ENCODE measurements around the gene CNOT6L. TPM values are rescaled to one million over a fixed set of nuclear protein-coding genes. Genes with fewer than 3 reads are reported as not detected.

Gene CNOT6L
- total RNA-seq, 3 donors from 2014 or later (not counting 1 experiment from before 2014, with no cell fraction given): 172 to 237 (median 193) TPM

DNA sequence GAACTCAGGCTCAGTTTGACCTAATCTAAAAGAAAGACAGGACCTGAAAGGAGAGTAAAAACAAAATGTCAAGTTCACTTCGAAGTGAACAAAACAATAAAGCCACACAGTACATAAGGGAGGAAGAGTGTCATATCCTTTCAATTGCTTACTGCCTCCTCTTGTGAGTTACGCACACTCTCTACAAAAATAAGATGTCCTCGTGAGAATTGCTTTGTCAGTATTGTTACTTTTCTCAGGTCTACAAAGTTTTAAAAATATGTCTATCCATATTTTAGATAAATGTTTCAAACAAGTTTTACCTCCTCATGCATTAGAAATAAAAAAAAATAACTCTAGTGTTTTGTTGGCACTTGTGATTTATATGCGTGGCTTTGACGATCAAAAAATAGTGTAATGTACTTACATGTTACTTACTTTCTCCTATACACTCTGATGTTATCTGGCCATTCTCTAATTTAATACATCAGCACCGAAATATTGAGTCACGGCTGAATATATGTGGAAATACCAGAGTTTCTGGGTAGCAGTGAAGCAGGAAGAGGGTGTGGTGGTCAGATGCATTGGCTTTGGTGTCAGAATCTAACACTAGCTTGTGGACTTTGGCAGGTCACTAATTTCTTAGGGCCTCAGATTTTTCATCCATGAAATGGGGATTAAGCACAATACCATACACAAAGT, 35.4 kb upstream of the CNOT6L start:
- Histone ChIP-seq H3K4me3 (ENCODE audit: low read length) (peak overlapping the region; percentile 9), H3K9me3 (ENCODE audit: control insufficient read depth, insufficient read depth, low read length) (no peaks in the 10 kb centered on the region), H3K27ac (ENCODE audit: low read length) (peak overlapping the region; percentile 96), H3K27me3 (ENCODE audit: control insufficient read depth, insufficient read depth, low read length) (no peaks in the 10 kb centered on the region), H3K4me1 (ENCODE audit: control insufficient read depth, insufficient read depth, low read length) (peaks cover 43% of the 10 kb centered on the region), H3K36me3 (ENCODE audit: control insufficient read depth, insufficient read depth, low read length) (no peaks in the 10 kb centered on the region)
- no peaks in the 10 kb centered on the region for H3K27me3 Mint-ChIP-seq (ENCODE audit: low read depth in 2 of 2)
- H3K36me3 Mint-ChIP-seq: no peaks in the 10 kb centered on the region
- intact Hi-C loops (cut with micrococcal nuclease): loop anchor here (1.0 kb wide), 1 partner anchor 34 kb away; no protein-coding TSS in a partner anchor
- no peaks in the 10 kb centered on the region for H3K9me3 Mint-ChIP-seq
- TF ChIP-seq, protein P1, sequence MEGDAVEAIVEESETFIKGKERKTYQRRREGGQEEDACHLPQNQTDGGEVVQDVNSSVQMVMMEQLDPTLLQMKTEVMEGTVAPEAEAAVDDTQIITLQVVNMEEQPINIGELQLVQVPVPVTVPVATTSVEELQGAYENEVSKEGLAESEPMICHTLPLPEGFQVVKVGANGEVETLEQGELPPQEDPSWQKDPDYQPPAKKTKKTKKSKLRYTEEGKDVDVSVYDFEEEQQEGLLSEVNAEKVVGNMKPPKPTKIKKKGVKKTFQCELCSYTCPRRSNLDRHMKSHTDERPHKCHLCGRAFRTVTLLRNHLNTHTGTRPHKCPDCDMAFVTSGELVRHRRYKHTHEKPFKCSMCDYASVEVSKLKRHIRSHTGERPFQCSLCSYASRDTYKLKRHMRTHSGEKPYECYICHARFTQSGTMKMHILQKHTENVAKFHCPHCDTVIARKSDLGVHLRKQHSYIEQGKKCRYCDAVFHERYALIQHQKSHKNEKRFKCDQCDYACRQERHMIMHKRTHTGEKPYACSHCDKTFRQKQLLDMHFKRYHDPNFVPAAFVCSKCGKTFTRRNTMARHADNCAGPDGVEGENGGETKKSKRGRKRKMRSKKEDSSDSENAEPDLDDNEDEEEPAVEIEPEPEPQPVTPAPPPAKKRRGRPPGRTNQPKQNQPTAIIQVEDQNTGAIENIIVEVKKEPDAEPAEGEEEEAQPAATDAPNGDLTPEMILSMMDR (IDR thresholded peaks at IDR 0.05): no peak
- H3K4me1 Mint-ChIP-seq: peaks cover 54 to 65% of the 10 kb centered on the region in 2 donors
- peak; percentile 38 to 78 for DNase-seq
- peak overlapping the region; percentile 97 to 100 for H3K27ac Mint-ChIP-seq
- WGBS (ENCODE audit: insufficient coverage): 13% methylated on average over 1 of the region's 7 CpGs
- H3K4me3 Mint-ChIP-seq: peak overlapping the region; percentile 88
- peak; percentile 65 to 80 (median 69) for ATAC-seq

DNA sequence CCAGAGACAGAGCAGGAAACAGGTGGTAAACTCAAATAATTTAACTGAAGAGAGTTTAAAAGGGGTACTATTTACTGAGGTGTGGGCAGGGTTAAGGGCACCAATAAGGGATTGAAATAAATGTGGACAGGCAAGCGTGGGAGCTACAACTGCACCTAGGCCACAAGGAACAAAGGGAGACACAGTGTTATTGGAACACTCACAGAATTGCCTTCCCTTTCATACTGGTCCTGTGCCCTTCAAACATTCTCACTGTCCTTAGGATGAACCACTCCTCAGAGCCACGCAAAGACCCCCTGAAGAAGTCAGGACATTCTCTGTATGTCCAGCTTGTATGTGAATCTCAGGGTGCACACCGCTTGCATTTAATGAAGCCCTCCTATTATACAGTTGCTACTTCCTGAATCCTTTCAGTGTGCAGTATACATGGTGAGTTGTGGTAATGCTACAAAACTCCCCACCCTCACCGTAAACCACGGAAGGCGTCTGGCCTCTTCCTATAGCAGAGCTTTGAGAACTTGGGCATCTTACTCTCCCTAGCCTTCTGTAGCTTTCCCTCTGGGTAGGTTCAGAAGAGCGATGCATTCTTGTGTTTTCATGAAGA, 33.8 kb upstream of the CNOT6L start:
- H3K4me3 Mint-ChIP-seq: peak overlapping the region; percentile 88
- no peaks in the 10 kb centered on the region for H3K36me3 Mint-ChIP-seq
- no peaks in the 10 kb centered on the region for H3K9me3 Mint-ChIP-seq
- Histone ChIP-seq H3K4me1 (ENCODE audit: control insufficient read depth, insufficient read depth, low read length) (peaks cover 58% of the 10 kb centered on the region), H3K27me3 (ENCODE audit: control insufficient read depth, insufficient read depth, low read length) (no peaks in the 10 kb centered on the region), H3K9me3 (ENCODE audit: control insufficient read depth, insufficient read depth, low read length) (no peaks in the 10 kb centered on the region), H3K36me3 (ENCODE audit: control insufficient read depth, insufficient read depth, low read length) (no peaks in the 10 kb centered on the region), H3K27ac (ENCODE audit: low read length) (peak overlapping the region; percentile 96), H3K4me3 (ENCODE audit: low read length) (no peak overlapping the region)
- H3K4me1 Mint-ChIP-seq: peaks cover 51 to 66% of the 10 kb centered on the region in 2 donors
- peak; percentile 69 to 92 for DNase-seq
- H3K27me3 Mint-ChIP-seq (ENCODE audit: low read depth in 2 of 2): no peaks in the 10 kb centered on the region
- ATAC-seq: peak; percentile 76 to 87 (median 84)
- TF ChIP-seq, protein P1 (IDR thresholded peaks at IDR 0.05): no peak
- intact Hi-C loops (cut with micrococcal nuclease): loop anchor here (1.0 kb wide), 1 partner anchor 8 kb away; no protein-coding TSS in a partner anchor
- peak overlapping the region; percentile 97 to 100 for H3K27ac Mint-ChIP-seq
- 11% methylated on average over 4 of the region's 7 CpGs for WGBS (ENCODE audit: insufficient coverage)

DNA sequence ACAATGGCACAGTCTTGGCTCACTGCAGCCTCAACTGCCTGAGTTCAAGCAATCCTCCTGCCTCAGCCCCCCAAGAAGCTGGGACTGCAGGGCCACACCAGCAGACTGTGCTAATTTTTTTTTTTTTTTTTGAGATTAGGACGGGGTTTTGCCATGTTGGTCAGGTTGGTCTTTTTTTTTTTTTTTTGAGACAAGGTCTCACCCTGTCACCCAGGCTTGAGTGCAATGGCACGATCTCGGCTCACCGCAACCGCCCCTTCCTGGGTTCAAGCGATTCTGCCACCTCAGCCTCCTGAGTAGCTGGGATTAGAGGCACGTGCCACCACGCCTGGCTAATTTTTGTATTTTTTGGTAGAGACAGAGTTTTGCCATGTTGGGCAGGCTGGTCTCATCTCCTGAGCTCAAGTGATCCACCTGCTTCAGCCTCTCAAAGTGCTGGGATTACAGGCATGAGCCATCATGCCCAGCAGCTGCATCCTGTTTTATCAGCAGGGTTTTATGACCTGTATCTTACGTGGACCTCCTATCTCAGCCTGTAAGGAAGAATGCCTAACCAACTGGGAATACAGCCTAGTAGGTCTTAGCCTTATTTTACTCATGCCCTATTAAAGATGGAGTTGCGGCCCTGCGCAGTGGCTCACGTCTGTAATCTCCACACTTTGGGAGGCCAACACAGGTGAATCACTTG, 30.3 kb upstream of the CNOT6L start:
- H3K4me1 Mint-ChIP-seq: peaks cover 43 to 54% of the 10 kb centered on the region in 2 donors

More for the DNA sequence above, 30.3 kb upstream of the CNOT6L start:
- Mint-ChIP-seq H3K27ac (peak overlapping the region; percentile 73 to 80), H3K9me3 (no peaks in the 10 kb centered on the region), H3K27me3 (ENCODE audit: low read depth in 2 of 2) (no peaks in the 10 kb centered on the region), H3K4me3 (peak overlapping the region; percentile 71), H3K36me3 (no peaks in the 10 kb centered on the region)
- 70% methylated on average over 12 of the region's 12 CpGs for WGBS (ENCODE audit: insufficient coverage)
- Histone ChIP-seq H3K9me3 (ENCODE audit: control insufficient read depth, insufficient read depth, low read length) (no peaks in the 10 kb centered on the region), H3K27ac (ENCODE audit: low read length) (peak overlapping the region; percentile 39), H3K4me3 (ENCODE audit: low read length) (no peak overlapping the region), H3K4me1 (ENCODE audit: control insufficient read depth, insufficient read depth, low read length) (peaks cover 42% of the 10 kb centered on the region), H3K27me3 (ENCODE audit: control insufficient read depth, insufficient read depth, low read length) (no peaks in the 10 kb centered on the region), H3K36me3 (ENCODE audit: control insufficient read depth, insufficient read depth, low read length) (no peaks in the 10 kb centered on the region)
- intact Hi-C loops (cut with micrococcal nuclease): no loop called here
- ATAC-seq (peak in 2 of 3 donors; percentile 22 to 58), DNase-seq (peak in 1 of 2 donors; percentile 55)
- TF ChIP-seq, protein P1 (IDR thresholded peaks at IDR 0.05): no peak
